Measurements from ENCODE around the gene RLBP1.
"Not testable (repeated sequence)": the region's sequence is repeated elsewhere in the genome, so short reads cannot be mapped to it uniquely, and the experiment has no call there.

Gene RLBP1

GRCh38 chr15:89221543-89221942, at the start of gene RLBP1:
Gene RLBP1 (minus strand): TSS chr15:89221579. CDS start chr15:89218975, 2,604 bp downstream.
- peak; percentile 91 for DNase-seq (ENCODE audit: low spot score)

- DNase-seq (ENCODE audit: low spot score) = not testable (repeated sequence)
These were observed 28.8 kb upstream of the RLBP1 start for GRCh38 chr15:89250142-89250541.

- no peak for DNase-seq (ENCODE audit: low spot score)
These were observed 27.2 kb upstream of the RLBP1 start for GRCh38 chr15:89248584-89248983.

- DNase-seq (ENCODE audit: low spot score) = no peak
These were observed 26.1 kb upstream of the RLBP1 start for GRCh38 chr15:89247446-89247845.

GRCh38 chr15:89244574-89244903, 23.2 kb upstream of the RLBP1 start:
- DNase-seq (ENCODE audit: low spot score) = no peak

- DNase-seq (ENCODE audit: low spot score) = peak; percentile 95
These were observed 22.6 kb upstream of the RLBP1 start, which contains the start of gene FANCI for GRCh38 chr15:89243691-89244573. Gene FANCI (plus strand): TSS chr15:89243979. CDS start chr15:89247648, 3,669 bp downstream.

- no peak for DNase-seq (ENCODE audit: low spot score)
These were observed 21.8 kb upstream of the RLBP1 start for GRCh38 chr15:89243046-89243690.

- DNase-seq (ENCODE audit: low spot score) = not testable (repeated sequence)
These were observed 18.8 kb upstream of the RLBP1 start for GRCh38 chr15:89239883-89240810.

GRCh38 chr15:89231832-89232231, 10.5 kb upstream of the RLBP1 start:
- no peak for DNase-seq (ENCODE audit: low spot score)

GRCh38 chr15:89230277-89230676, 8.9 kb upstream of the RLBP1 start:
- DNase-seq (ENCODE audit: low spot score) = no peak

- DNase-seq (ENCODE audit: low spot score) = no peak
These were observed 6.0 kb upstream of the RLBP1 start for GRCh38 chr15:89227425-89227824.

- peak; percentile 79 for DNase-seq (ENCODE audit: low spot score)
These were observed 5.2 kb upstream of the RLBP1 start for GRCh38 chr15:89226359-89227221.

GRCh38 chr15:89225588-89225987, 4.2 kb upstream of the RLBP1 start:
- DNase-seq (ENCODE audit: low spot score) = no peak

- no peak for DNase-seq (ENCODE audit: low spot score)
These were observed 2.8 kb downstream of the RLBP1 start for GRCh38 chr15:89218531-89218930.

GRCh38 chr15:89217686-89218376, 3.5 kb downstream of the RLBP1 start:
- no peak for DNase-seq (ENCODE audit: low spot score)

GRCh38 chr15:89217031-89217430, 4.3 kb downstream of the RLBP1 start:
- DNase-seq (ENCODE audit: low spot score) = no peak

GRCh38 chr15:89215627-89216026, 5.8 kb downstream of the RLBP1 start:
- no peak for DNase-seq (ENCODE audit: low spot score)

GRCh38 chr15:89211678-89212170, 9.7 kb downstream of the RLBP1 start:
- DNase-seq (ENCODE audit: low spot score) = no peak

GRCh38 chr15:89209057-89209456, 12.3 kb downstream of the RLBP1 start:
- no peak for DNase-seq (ENCODE audit: low spot score)

- no peak for DNase-seq (ENCODE audit: low spot score)
These were observed 13.1 kb downstream of the RLBP1 start for GRCh38 chr15:89208256-89208655.

All from COLO829 (cell line).